ENCODE data around the gene TAS2R60. TPM values are rescaled to one million over a fixed set of nuclear protein-coding genes. Genes with fewer than 3 reads are reported as not detected.

Gene TAS2R60
- total and polyA plus RNA-seq, 2 of the 4 experiments (the other 2 are of a cell fraction) = not detected

GRCh38 chr7:143435266-143435665, 8.0 kb upstream of the TAS2R60 start:
- ChIA-PET POLR2A (ENCODE audit: unreplicated experiment) (no interaction called here), CTCF (no interaction called here)
- Histone ChIP-seq H4K8ac (ENCODE audit: low read depth in 2 of 2, low read length in 2 of 2) (no peak overlapping the region), H2AK5ac (ENCODE audit: low read depth, low read length) (no peak overlapping the region), H4K20me1 (ENCODE audit: insufficient read depth, low read length) (no peaks in the 10 kb centered on the region), H3K4me1 (ENCODE audit: control insufficient read depth, insufficient read depth, low read length) (0 out of 2 replicates have a peak, but pooled peaks cover 1% of the 10 kb centered on the region), H3K4me2 (ENCODE audit: low read depth, low read length) (no peak overlapping the region), H2BK15ac (ENCODE audit: low read depth, low read length) (no peak overlapping the region), H2BK120ac (ENCODE audit: low read depth, low read length) (no peak overlapping the region), H3K27ac (ENCODE audit: insufficient read depth, low read length) (no peak overlapping the region), H2AFZ (replicated peaks; ENCODE audit: low read length, poor library complexity) (no peak overlapping the region), H3K36me3 (ENCODE audit: control insufficient read depth, insufficient read depth, low read length) (no peaks in the 10 kb centered on the region), H3K79me1 (ENCODE audit: low read depth in 1 of 2, low read length in 2 of 2) (no peaks in the 10 kb centered on the region), H4K91ac (ENCODE audit: insufficient read depth, low read depth, low read length) (no peak overlapping the region), H3K27me3 (ENCODE audit: control insufficient read depth, insufficient read depth, low read length) (no peaks in the 10 kb centered on the region), H4K5ac (ENCODE audit: low read depth, low read length) (no peak overlapping the region), H3K4me3 (ENCODE audit: insufficient read depth, low read depth, low read length) (no peak overlapping the region), H2BK20ac (ENCODE audit: low read depth, low read length) (no peak overlapping the region), H2AK9ac (replicated peaks; ENCODE audit: low read depth, low read length, poor library complexity) (no peak overlapping the region), H3K9me3 (ENCODE audit: control insufficient read depth, insufficient read depth, low read length) (no peaks in the 10 kb centered on the region), H3K14ac (replicated peaks; ENCODE audit: low read depth, low read length) (no peak overlapping the region), H3K9me1 (ENCODE audit: insufficient read depth, low read length) (no peaks in the 10 kb centered on the region), H3K4ac (ENCODE audit: low read depth, low read length) (no peak overlapping the region), H3K56ac (ENCODE audit: extremely low read depth, insufficient read depth, low read length) (no peak overlapping the region), H3K18ac (ENCODE audit: low read depth, low read length) (no peak overlapping the region), H3K9ac (ENCODE audit: low read depth, low read length) (no peak overlapping the region), H2BK5ac (ENCODE audit: low read depth, low read length, poor library complexity, severe bottlenecking) (no peak overlapping the region), H3K23ac (ENCODE audit: low read depth, low read length) (no peak overlapping the region)
- DNase-seq = no peak
- no peak for TF ChIP-seq NFE2L2 (IDR thresholded peaks at IDR 0.05; ENCODE audit: low read depth, low read length)
- no peak for TF ChIP-seq SMC3 (IDR thresholded peaks at IDR 0.05; ENCODE audit: low read depth, low read length)
- no peak for TF ChIP-seq MAZ (IDR thresholded peaks at IDR 0.05; ENCODE audit: borderline replicate concordance, low read depth, low read length)
- no peak for TF ChIP-seq CTCF (conservative IDR thresholded peaks at IDR 0.05; ENCODE audit: low read depth, low read length)
- TF ChIP-seq FOS (IDR thresholded peaks at IDR 0.05; ENCODE audit: low read depth, low read length) = no peak
- BruUV-seq (replicated peaks) = no TSS peak
- dilution Hi-C loops (cut with HindIII; ENCODE audit: low sequenced_read_pairs, unreplicated experiment) (no loop called here), in situ Hi-C loops (cut with MboI; ENCODE audit: low sequenced_read_pairs) (loop anchor here (25.0 kb wide), 1 partner anchor 423 kb away; no protein-coding TSS in a partner anchor), intact Hi-C loops (cut with micrococcal nuclease) (no loop called here)
- no peak for ATAC-seq (ENCODE audit: low read depth)
- WGBS, 2 experiments (ENCODE audit: extremely low coverage in 2 of 2, insufficient read length in 1 of 2) = no CpG with 5 or more reads among the region's 2 CpGs

Measured in IMR-90 (cell line).